GM19438 (cell line): ENCODE data around the gene TJP3.
"Not testable (repeated sequence)": the region's sequence is repeated elsewhere in the genome, so short reads cannot be mapped to it uniquely, and the experiment has no call there.

Experiments used
- ATAC-seq: cut with Tn5 transposase; IDR thresholded peaks from one replicate; pipeline ENCODE4 v1.9.1; 2021; ENCODE audit warnings: low read depth; ENCODE audit not compliant: unreplicated experiment

The TJP3 gene

GRCh38 chr19:3708207-3708931 lies at the start of gene TJP3:
TJP3 (plus strand) TSS chr19:3708384; CDS start chr19:3728433, 20,049 bp downstream.
- no peak for ATAC-seq

GRCh38 chr19:3658870-3659745 lies 49.1 kb upstream of the TJP3 start:
- ATAC-seq: no peak

- no peak for ATAC-seq
Measured at GRCh38 chr19:3659746-3660112, 48.5 kb upstream of the TJP3 start.

- no peak for ATAC-seq
Measured at GRCh38 chr19:3660493-3661219, 47.5 kb upstream of the TJP3 start.

DNA sequence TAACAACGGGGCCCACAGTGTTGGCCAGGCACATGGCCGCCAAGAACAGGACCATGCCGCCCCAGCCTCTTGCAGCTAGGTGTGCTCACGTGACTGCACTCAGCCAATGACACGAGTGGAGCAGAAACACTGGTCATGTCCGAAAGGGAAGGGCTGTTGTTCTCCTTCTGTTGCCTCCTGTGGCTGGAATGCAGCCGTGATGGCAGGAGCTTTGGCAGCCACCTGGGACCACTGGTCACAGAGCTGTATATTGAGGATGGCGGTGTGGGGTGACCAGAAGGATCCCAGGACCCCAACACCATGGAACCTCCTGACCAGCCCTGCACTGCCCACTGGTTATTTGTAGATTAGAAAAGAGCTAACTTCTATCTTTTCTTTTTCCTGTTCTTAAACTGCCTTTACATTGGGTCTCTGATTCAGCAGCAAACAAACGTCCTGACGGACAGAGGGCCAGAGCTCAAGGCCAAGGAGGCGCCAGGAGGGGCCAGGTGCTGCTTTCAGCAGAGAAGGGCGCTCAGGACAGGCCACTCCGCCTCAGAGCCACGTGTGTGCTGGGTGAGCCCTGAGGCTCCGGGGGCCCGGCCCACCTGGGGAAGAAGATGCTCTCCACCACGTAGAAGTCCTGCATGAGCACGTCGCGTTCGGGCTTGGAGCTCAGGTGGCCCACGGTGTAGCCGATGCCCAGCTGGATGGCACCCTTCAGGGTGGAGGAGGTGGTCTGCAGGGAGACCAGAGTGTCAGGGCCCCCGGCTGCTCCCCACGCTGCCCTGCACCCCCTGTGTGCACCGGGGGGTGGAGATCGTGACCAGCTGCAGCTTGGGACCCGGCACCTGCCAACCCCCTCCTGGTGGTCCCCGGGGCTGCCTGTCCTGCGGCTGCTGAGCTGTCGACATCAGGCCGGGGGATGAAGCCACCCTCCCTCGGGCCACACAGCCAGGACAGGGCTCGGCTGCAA lies 46.6 kb upstream of the TJP3 start:
- ATAC-seq: no peak

- ATAC-seq: no peak
Measured at GRCh38 chr19:3663838-3664237, 44.3 kb upstream of the TJP3 start.

- ATAC-seq: peak; percentile 29
Measured at GRCh38 chr19:3664879-3665642, 43.1 kb upstream of the TJP3 start.

- ATAC-seq: peak; percentile 52
Measured at GRCh38 chr19:3665681-3666544, 42.3 kb upstream of the TJP3 start.

DNA sequence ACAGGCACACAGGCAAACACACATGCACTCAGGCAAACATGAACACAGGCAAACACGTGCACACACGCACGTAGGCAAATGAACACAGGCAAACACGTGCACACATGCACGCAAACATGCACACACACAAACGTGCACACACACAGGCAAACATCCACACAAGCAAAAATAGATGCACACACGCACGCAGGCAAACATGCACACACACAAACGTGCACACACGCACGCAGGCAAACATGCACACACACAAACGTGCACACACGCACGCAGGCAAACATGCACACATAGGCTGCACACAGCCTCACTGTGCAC lies 41.7 kb upstream of the TJP3 start:
- ATAC-seq: not testable (repeated sequence)

DNA sequence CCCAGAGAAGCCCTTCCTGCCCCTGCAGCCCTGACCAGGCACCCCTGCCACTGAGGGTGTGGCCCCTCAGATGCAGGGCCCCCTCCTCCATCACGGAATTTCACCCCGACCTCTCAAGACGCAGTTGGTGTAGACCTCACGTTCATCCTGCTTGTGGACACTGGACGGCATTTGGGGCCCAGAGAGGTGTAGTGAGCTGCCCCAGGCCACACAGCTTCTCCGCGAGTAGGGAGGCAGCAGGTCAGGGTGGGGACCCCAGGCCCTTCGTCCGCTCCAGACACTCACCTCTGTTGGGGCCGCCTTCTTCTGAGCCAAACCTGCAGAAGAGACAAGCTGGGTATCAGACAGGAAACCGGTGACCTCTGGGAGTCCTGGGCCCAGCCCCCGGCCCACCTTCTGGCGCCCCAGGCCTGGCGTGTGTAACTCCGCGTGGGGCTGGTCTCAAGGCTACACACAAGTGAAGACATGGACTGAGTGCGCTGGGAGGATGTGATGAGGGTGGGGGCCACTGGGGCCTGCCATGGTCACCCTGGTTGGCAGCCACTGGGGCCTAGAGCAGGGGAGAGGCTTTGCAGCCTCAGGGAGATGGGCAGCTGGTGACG lies 41.0 kb upstream of the TJP3 start:
- no peak for ATAC-seq

- ATAC-seq: no peak
Measured at GRCh38 chr19:3667766-3668165, 40.4 kb upstream of the TJP3 start.

- ATAC-seq: no peak
Measured at GRCh38 chr19:3668331-3669081, 39.7 kb upstream of the TJP3 start.

DNA sequence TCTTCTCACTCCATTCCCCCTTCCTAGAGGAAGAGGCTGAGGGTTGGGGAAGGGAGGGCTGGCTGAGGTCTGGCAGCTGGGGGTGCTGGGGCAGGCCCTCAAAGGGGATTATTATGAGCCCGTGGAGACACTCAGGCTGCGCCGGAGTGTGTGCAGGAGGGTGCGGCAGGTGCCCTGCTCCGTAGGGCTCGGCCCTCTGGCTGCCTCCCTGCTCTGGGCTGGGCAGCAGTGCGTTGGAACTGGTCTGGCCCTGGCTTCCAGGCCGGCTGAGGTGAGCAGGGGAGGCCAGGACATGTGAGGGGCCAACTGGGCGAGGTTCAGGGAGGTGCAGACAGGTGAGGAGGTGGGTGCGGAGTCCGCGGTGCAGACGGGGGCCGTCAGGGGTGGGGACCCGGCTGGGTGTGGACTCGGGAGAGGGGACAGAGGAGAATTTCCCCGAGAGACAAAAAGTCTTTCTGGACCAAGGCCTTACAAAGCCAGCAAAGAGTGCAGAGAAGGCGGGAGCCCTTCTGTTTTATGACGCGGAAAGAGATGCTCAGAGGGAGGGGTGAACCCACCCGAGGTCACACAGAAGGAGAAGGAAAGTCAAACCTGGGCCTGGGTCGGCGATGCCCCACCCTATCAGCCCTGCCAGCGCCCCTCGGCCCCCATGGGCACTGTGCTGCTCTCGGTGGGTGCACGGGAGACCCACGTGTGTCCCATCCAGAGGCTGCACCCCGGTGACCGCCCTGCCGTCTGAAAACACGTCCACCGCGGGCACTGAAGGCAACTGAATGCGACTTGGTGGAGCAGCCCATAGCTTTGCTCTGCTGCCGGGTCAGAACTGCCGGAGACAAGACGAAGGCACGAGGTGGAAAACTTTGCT lies 38.9 kb upstream of the TJP3 start:
- ATAC-seq: no peak

DNA sequence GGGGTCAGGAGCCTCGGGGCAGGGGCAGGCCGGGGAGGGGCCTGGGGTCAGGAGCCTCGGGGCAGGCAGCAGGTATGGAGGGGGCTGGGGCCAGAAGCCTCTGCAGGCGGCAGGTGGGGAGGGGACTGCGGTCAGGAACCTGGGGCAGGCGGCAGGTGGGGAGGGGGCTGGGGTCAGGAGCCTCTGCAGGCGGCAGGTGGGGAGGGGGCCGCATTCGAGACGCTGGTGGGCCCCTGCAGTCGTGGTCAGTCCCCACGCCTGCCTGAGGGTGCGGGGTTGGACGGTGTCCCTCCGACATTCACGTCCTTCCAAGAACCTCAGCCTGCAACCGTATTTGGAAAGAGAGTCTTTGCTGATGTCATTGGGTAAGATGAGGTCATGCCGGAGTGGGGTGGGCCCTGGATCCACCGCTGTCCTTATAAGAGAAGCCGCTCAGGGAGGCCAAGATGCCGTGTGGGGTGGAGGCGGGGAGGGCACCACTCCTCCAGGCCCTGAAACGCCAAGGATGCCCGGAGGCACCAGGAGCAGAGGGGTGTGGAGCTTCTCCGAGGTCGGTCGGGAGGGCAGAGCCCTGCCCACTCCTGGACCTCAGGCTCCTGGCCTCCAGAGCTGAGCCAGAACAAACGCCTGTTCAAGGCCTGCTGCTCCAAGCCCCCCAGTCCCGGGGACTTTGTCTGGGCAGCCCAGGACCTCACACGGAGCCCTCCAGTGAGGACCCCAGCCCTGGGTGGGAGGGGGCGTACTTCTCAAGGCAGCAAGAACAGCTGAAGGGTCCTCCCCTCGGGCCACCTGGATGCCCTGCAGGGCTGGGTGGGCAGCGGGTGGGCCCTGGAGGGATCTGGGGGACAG lies 38.0 kb upstream of the TJP3 start:
- no peak for ATAC-seq

DNA sequence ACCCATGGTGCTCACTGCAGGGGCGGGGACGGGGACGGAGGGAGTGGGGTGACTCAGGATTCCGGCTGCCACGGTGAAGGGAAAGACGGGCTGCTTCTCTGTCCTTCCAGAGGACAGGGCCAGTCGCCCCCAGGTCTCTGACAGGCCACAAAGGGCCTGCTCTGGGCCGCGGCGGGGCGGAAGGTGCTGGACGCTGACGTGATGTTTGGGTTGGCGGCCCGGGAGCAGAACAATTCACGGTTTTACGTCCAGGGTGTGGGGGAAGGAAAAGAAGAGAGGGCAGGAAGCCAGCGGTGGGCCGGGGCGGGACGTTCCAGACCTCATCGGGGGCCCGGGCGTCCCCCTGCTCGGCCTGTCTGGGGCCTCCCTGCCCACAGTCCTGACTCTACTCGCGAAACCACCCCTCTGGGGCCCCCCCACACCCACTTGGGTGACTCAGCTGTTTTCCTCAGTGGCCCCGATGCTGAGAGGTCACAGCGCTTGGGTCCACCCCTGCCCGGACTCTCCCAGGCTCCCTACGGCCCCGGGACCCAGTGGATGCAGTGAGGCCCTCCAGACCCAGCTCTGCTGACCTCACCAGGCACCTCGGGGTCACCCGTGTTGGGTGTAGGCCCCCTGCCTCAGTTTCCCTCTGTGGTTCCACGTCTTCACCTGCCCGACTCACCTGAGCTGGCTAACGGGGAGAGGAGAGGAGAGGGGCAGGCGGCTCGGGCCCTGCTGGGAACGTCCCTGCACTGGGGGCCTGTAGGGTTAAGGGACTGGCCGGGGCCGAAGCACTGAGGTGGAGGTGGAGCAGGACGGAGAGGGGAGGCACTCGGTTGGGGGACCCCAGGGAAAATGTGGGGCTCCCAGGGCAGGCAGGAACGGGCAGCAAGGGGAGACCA lies 37.1 kb upstream of the TJP3 start:
- ATAC-seq: no peak
